Gastrocnemius medialis (tissue), 4 donors: Measurements from ENCODE around the gene GNB3. TPM values are rescaled to one million over a fixed set of nuclear protein-coding genes. Genes with fewer than 3 reads are reported as not detected.

Source experiments
- ATAC-seq, 2 donors: fragments of 150-250 bp; one replicate each; pipeline ENCODE4 v1.9.1; 2016
- DNase-seq, 2 donors: peaks; one replicate each; pipeline ENCODE4 v3.0.0-alpha.2; 2019
- H3K27ac ChIP-seq, 4 donors: fragments of 200-600 bp; sonication (generic); 1 replicate in 1 of 4; 2 replicates in 3 of 4; pipeline ENCODE4 v1.5.1; 2016 to 2018; ENCODE audit warnings: mild to moderate bottlenecking in 2 of 4, moderate library complexity in 1 of 4
- H3K27me3 ChIP-seq, 3 donors: fragments of 200-600 bp; sonication (generic) in 2 of 3; 1 replicate in 1 of 3; 2 replicates in 2 of 3; pipeline versions ENCODE4 v1.5.1 to v1.6.0; 2016 to 2019; ENCODE audit warnings: mild to moderate bottlenecking in 1 of 3, moderate library complexity in 1 of 3
- H3K36me3 ChIP-seq, 2 donors: fragments of 200-600 bp; sonication (generic) in 1 of 2; one replicate each; pipeline ENCODE4 v1.5.1; 2017 to 2018
- H3K4me1 ChIP-seq, 2 donors: fragments of 200-600 bp; sonication (generic) in 1 of 2; one replicate each; pipeline ENCODE4 v1.5.1; 2016 to 2017; ENCODE audit warnings: mild to moderate bottlenecking in 2 of 2
- H3K4me3 ChIP-seq, 4 donors: fragments of 200-600 bp; sonication (generic) in 3 of 4; 1 replicate in 1 of 4; 2 replicates in 3 of 4; pipeline ENCODE4 v1.5.1; 2016 to 2019; ENCODE audit warnings: mild to moderate bottlenecking in 2 of 4
- H3K9me3 ChIP-seq, 3 donors: fragments of 200-600 bp; sonication (generic) in 2 of 3; 1 replicate in 1 of 3; 2 replicates in 2 of 3; pipeline ENCODE4 v1.5.1; 2016 to 2019
- CTCF ChIP-seq, 5 experiments: fragments of 450-650 bp in 3 of 5; fragments of 200-600 bp in 2 of 5; sonication (generic) in 2 of 5; IDR thresholded peaks in 4 of 5; conservative IDR thresholded peaks in 1 of 5; 1 replicate in 4 of 5; 2 replicates in 1 of 5; pipeline ENCODE4 v1.5.1; 2016 to 2019; ENCODE audit warnings: antibody characterized with exemption in 5 of 5, mild to moderate bottlenecking in 3 of 5, moderate library complexity in 3 of 5
- POLR2A ChIP-seq, 2 donors: fragments of 450-650 bp; IDR thresholded peaks; one replicate each; pipeline ENCODE4 v1.6.1; 2017; ENCODE audit warnings: antibody characterized with exemption in 2 of 2, mild to moderate bottlenecking in 2 of 2, moderate library complexity in 2 of 2
- in situ Hi-C, 4 donors: fragments of 200-750 bp; cut with MboI; loops; one replicate each; pipeline versions ENCODE4 v1.15.0 to v1.8.0; 2017; ENCODE audit warnings: low sequenced_read_pairs in 4 of 4
- intact Hi-C: fragments of 100-400 bp; cut with DNase I; formaldehyde crosslinking; loops from one replicate; pipeline ENCODE4 v1.15.1; 2023; ENCODE audit warnings: low total_unique reads
- total RNA-seq, 4 donors: library from RNA; depleted of rRNA; stranded (reverse); fragments of >200 nt; gene quantifications; one replicate each; pipeline versions ENCODE4 v1.1.0 to v1.2.3, GENCODE V29; 2016

GNB3 gene
- total RNA-seq, 4 donors from 2014 or later, result not detected

- intact Hi-C loops (loop anchor here (1.0 to 10.0 kb wide), 3 partner anchors 98 to 297 kb away; partner anchors contain the start of genes COPS7A, IFFO1 and MLF2), in situ Hi-C loops (no loop called here)
- Histone ChIP-seq H3K4me1 (peaks cover 13 to 17% of the 10 kb centered on the region in 2 donors), H3K27me3 (no peaks in the 10 kb centered on the region), H3K27ac (peak within 1 kb of the TSS; percentile 86 to 97 (median 92)), H3K36me3 (peaks cover 0 to 10% of the 10 kb centered on the region in 2 donors), H3K9me3 (no peaks in the 10 kb centered on the region), H3K4me3 (peak within 1 kb of the TSS; percentile 63 to 83 (median 72))
- TF ChIP-seq POLR2A (IDR thresholded peaks at IDR 0.05), result peak; percentile 79 to 90
- TF ChIP-seq CTCF (IDR thresholded peaks at IDR 0.05 in 4 of 5, conservative IDR thresholded peaks at IDR 0.05 in 1 of 5), result no peak
- peak; percentile 96 to 98 for DNase-seq
- ATAC-seq, result peak; percentile 82 to 86
Observed at GRCh38 chr12:6851153-6851920, 10.6 kb downstream of the GNB3 start, which contains the start of gene CDCA3. Gene CDCA3 (minus strand): TSS chr12:6851286. CDS start chr12:6850952, 334 bp downstream.

- Histone ChIP-seq H3K4me3 (peak within 1 kb of the TSS; percentile 68 to 83 (median 74)), H3K36me3 (peaks cover 0 to 18% of the 10 kb centered on the region in 2 donors), H3K27me3 (no peaks in the 10 kb centered on the region), H3K9me3 (no peaks in the 10 kb centered on the region), H3K27ac (peak within 1 kb of the TSS; percentile 86 to 97 (median 92)), H3K4me1 (peaks cover 13 to 17% of the 10 kb centered on the region in 2 donors)
- ATAC-seq (peak; percentile 85 to 88), DNase-seq (peak; percentile 99)
- in situ Hi-C loops, result no loop called here
- intact Hi-C loops, result loop anchor here (1.0 to 10.0 kb wide), 6 partner anchors 15 to 297 kb away; partner anchors contain the start of genes COPS7A, IFFO1, MLF2 and TPI1
- peak in 1 of 2 donors; percentile 64 for TF ChIP-seq POLR2A (IDR thresholded peaks at IDR 0.05)
- TF ChIP-seq CTCF (IDR thresholded peaks at IDR 0.05 in 4 of 5, conservative IDR thresholded peaks at IDR 0.05 in 1 of 5), result peak in 2 of 5 experiments; percentile 13 to 23
Observed at GRCh38 chr12:6851921-6852650, 11.4 kb downstream of the GNB3 start, which contains the start of gene USP5. Gene USP5 (plus strand): TSS chr12:6852150. CDS start chr12:6852180, 30 bp downstream.

- Histone ChIP-seq H3K27ac (peak overlapping the region; percentile 78 to 97 (median 92)), H3K9me3 (no peaks in the 10 kb centered on the region), H3K4me1 (peaks cover 13 to 17% of the 10 kb centered on the region in 2 donors), H3K36me3 (peaks cover 0 to 25% of the 10 kb centered on the region in 2 donors), H3K4me3 (peak overlapping the region; percentile 68 to 83 (median 74)), H3K27me3 (no peaks in the 10 kb centered on the region)
- in situ Hi-C loops (no loop called here), intact Hi-C loops (loop anchor here (1.0 to 10.0 kb wide), 4 partner anchors 14 to 298 kb away; partner anchors contain the start of genes IFFO1, TPI1 and ZNF384)
- ATAC-seq (no peak), DNase-seq (no peak)
- TF ChIP-seq CTCF (IDR thresholded peaks at IDR 0.05 in 4 of 5, conservative IDR thresholded peaks at IDR 0.05 in 1 of 5), result no peak
- no peak for TF ChIP-seq POLR2A (IDR thresholded peaks at IDR 0.05)
Observed at GRCh38 chr12:6852651-6853354, 12.1 kb downstream of the GNB3 start.

GRCh38 chr12:6853626-6854025, 12.9 kb downstream of the GNB3 start:
- intact Hi-C loops, result loop anchor here (10.0 kb wide), 1 partner anchor 299 kb away; the partner anchor contains the start of gene IFFO1
- H3K27ac ChIP-seq, result peak overlapping the region; percentile 78 to 97 (median 92)
- peaks cover 0 to 33% of the 10 kb centered on the region in 2 donors for H3K36me3 ChIP-seq
- peak overlapping the region in 1 of 4 donors; percentile 68 for H3K4me3 ChIP-seq
- H3K9me3 ChIP-seq, result no peaks in the 10 kb centered on the region
- in situ Hi-C loops, result no loop called here
- DNase-seq, result no peak
- peaks cover 13 to 17% of the 10 kb centered on the region in 2 donors for H3K4me1 ChIP-seq
- TF ChIP-seq CTCF (IDR thresholded peaks at IDR 0.05 in 4 of 5, conservative IDR thresholded peaks at IDR 0.05 in 1 of 5), result no peak
- no peak for TF ChIP-seq POLR2A (IDR thresholded peaks at IDR 0.05)
- no peaks in the 10 kb centered on the region for H3K27me3 ChIP-seq
- ATAC-seq, result no peak
